Bronchial epithelial cell (primary cell): ENCODE results near the gene HIRA. TPM values are rescaled to one million over a fixed set of nuclear protein-coding genes. Genes with fewer than 3 reads are reported as not detected.

Experiments used
- DNase-seq: peaks from one replicate; pipeline ENCODE4 v3.0.0-alpha.2; 2010; ENCODE audit warnings: low read depth
- FAIRE-seq: peaks from 2 replicates; lab custom pipeline; 2011; peaks lifted over from hg19 to GRCh38; lab: Jason Lieb, UNC
- H3K27me3 ChIP-seq: 2 replicates; pipeline ENCODE4 v1.5.1; 2011; ENCODE audit warnings: low read length; ENCODE audit not compliant: control insufficient read depth, insufficient read depth
- H3K36me3 ChIP-seq: 2 replicates; pipeline ENCODE4 v1.5.1; 2011; ENCODE audit warnings: low read length; ENCODE audit not compliant: control insufficient read depth, insufficient read depth
- H3K4me3 ChIP-seq: 2 replicates; pipeline ENCODE4 v1.5.1; 2011; ENCODE audit warnings: mild to moderate bottlenecking, low read depth, low read length, control low read depth
- total RNA-seq: library from RNA; depleted of rRNA; stranded (reverse); fragments of >200 nt; gene quantifications from 2 replicates; pipeline ENCODE4 v1.2.1, GENCODE V29; 2014
- TF ChIP-seq, protein P1 (sequence below): IDR thresholded peaks from 2 replicates; pipeline ENCODE4 v1.5.1; 2011; ENCODE audit warnings: mild to moderate bottlenecking, moderate library complexity, low read length, control low read depth, inconsistent platforms; ENCODE audit not compliant: insufficient read depth, severe bottlenecking

The HIRA gene
- total RNA-seq, 1 donor from 2014 or later: 22.4 TPM

DNA sequence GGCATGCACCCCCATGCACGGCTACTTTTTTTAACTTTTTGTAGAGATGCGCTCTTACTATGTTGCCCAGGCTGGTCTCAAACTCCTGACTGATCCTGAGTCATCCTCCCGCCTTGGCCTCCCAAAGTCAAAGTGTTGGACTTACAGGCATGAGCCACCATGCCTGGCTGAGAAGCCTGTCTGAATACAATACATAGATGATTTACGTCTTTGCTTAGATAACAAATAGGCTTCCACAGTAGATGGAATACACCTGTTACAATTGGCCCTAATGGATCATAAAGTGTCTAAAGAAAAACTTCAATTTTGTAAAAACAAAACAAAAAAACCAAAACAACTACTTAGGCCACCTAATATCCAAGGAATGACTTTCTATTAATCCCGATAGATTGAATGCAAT, 127.0 kb downstream of the HIRA start:
- FAIRE-seq: no peak
- no peaks in the 10 kb centered on the region for H3K36me3 ChIP-seq
- no peaks in the 10 kb centered on the region for H3K27me3 ChIP-seq
- H3K4me3 ChIP-seq: no peak overlapping the region
- TF ChIP-seq, protein P1, sequence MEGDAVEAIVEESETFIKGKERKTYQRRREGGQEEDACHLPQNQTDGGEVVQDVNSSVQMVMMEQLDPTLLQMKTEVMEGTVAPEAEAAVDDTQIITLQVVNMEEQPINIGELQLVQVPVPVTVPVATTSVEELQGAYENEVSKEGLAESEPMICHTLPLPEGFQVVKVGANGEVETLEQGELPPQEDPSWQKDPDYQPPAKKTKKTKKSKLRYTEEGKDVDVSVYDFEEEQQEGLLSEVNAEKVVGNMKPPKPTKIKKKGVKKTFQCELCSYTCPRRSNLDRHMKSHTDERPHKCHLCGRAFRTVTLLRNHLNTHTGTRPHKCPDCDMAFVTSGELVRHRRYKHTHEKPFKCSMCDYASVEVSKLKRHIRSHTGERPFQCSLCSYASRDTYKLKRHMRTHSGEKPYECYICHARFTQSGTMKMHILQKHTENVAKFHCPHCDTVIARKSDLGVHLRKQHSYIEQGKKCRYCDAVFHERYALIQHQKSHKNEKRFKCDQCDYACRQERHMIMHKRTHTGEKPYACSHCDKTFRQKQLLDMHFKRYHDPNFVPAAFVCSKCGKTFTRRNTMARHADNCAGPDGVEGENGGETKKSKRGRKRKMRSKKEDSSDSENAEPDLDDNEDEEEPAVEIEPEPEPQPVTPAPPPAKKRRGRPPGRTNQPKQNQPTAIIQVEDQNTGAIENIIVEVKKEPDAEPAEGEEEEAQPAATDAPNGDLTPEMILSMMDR: no peak
- DNase-seq: no peak

DNA sequence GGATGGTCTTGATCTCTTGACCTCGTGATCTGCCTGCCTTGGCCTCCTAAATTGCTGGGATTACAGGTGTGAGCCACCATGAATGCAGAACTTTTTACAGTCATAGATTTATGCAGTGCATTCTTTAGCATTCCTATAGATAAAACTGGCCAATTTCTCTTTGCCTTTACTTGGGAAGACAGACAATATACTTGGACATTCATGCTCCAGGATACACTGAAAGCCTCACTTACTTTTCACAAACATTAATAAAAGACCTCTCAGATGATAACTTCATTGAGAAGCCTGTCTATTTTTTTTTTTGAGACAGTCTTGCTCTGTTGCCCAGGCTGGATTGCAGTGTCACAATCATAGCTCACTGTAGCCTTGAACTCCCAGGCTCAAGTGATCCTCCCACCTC, 127.7 kb downstream of the HIRA start:
- DNase-seq (no peak), FAIRE-seq (no peak)
- Histone ChIP-seq H3K36me3 (no peaks in the 10 kb centered on the region), H3K27me3 (no peaks in the 10 kb centered on the region), H3K4me3 (no peak overlapping the region)
- TF ChIP-seq, protein P1: no peak

GRCh38 chr22:19295733-19296132, 135.8 kb downstream of the HIRA start:
- no peaks in the 10 kb centered on the region for H3K36me3 ChIP-seq
- FAIRE-seq (no peak), DNase-seq (no peak)
- TF ChIP-seq, protein P1: no peak
- H3K4me3 ChIP-seq: no peak overlapping the region
- no peaks in the 10 kb centered on the region for H3K27me3 ChIP-seq

DNA sequence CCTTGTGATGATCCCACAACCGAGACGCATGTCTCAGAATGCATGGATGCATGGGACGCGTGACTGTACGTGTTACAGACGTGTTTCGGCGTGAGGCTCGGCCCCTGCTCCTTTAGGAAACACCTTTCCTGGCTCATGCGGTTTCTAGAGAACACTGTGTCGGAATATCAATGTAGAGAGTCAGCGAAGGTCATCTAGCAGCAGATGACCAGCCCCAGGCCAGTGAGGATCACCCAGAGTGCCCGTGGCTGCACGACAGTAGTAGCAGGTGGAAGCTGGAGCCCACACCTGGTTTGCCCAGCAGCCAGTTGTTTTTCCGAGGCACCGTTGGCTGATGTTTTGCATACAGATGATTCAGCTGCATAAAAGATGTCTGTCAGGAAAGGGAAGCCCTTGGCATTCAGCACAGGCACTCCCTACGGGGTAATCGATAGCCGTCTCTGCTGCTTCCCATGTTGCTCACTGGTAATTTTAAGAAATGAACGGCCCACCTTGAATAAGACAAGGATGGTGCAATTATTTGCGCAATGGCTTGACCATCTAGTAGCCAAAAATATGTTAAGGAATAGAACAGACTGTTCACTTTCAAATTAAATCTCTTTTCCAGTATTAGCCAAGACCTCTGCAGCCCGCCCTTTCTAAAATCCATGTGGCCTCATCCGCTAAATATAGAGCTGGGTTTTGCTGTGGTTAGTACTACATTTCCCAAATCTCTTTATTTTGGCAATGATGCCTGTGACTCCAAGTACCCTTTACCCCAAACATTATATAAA, 138.9 kb downstream of the HIRA start:
- DNase-seq (peak; percentile 52), FAIRE-seq (no peak)
- peak overlapping the region; percentile 63 for H3K4me3 ChIP-seq
- no peaks in the 10 kb centered on the region for H3K36me3 ChIP-seq
- H3K27me3 ChIP-seq: no peaks in the 10 kb centered on the region
- TF ChIP-seq, protein P1: no peak

GRCh38 chr22:19291580-19292457, 139.7 kb downstream of the HIRA start, which contains the start of gene CLTCL1:
CLTCL1 (minus strand) TSS chr22:19291719; CDS start chr22:19291641, 78 bp downstream.
- H3K4me3 ChIP-seq: peak within 1 kb of the TSS; percentile 63
- FAIRE-seq: no peak
- TF ChIP-seq, protein P1: no peak
- no peaks in the 10 kb centered on the region for H3K27me3 ChIP-seq
- no peaks in the 10 kb centered on the region for H3K36me3 ChIP-seq
- peak; percentile 34 for DNase-seq
